ENCODE measurements around the gene ALKBH4.

DNA sequence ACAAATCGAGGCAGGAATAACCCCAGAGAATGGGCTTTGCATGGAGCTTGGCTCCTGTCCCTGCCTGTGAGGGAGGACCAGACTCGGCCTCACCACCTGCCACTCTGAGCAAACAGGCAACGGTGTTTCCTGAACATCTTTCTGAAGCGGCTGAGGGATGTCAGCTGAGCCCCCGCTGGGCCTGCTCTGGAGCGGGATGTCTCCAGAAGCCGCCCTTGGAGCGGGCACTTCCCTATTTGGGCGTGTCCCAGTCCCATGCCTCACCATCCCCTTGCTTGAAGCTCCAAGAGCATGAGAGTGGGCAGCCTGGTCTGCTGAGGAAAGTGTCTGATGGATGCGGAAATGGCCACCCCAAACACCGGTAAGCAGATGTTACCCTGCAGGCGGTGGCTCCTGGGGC lies 10.2 kb downstream of the ALKBH4 start:
- TF ChIP-seq, protein P1, sequence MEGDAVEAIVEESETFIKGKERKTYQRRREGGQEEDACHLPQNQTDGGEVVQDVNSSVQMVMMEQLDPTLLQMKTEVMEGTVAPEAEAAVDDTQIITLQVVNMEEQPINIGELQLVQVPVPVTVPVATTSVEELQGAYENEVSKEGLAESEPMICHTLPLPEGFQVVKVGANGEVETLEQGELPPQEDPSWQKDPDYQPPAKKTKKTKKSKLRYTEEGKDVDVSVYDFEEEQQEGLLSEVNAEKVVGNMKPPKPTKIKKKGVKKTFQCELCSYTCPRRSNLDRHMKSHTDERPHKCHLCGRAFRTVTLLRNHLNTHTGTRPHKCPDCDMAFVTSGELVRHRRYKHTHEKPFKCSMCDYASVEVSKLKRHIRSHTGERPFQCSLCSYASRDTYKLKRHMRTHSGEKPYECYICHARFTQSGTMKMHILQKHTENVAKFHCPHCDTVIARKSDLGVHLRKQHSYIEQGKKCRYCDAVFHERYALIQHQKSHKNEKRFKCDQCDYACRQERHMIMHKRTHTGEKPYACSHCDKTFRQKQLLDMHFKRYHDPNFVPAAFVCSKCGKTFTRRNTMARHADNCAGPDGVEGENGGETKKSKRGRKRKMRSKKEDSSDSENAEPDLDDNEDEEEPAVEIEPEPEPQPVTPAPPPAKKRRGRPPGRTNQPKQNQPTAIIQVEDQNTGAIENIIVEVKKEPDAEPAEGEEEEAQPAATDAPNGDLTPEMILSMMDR (IDR thresholded peaks at IDR 0.05; ENCODE audit: low read depth, low read length), result no peak
- no peak for TF ChIP-seq POLR2A (IDR thresholded peaks at IDR 0.05; ENCODE audit: extremely low read depth, insufficient read length)
- no peak for TF ChIP-seq MYC (IDR thresholded peaks at IDR 0.05; ENCODE audit: low read depth, low read length)
